Measurements from ENCODE around the gene PSME2.

DNA sequence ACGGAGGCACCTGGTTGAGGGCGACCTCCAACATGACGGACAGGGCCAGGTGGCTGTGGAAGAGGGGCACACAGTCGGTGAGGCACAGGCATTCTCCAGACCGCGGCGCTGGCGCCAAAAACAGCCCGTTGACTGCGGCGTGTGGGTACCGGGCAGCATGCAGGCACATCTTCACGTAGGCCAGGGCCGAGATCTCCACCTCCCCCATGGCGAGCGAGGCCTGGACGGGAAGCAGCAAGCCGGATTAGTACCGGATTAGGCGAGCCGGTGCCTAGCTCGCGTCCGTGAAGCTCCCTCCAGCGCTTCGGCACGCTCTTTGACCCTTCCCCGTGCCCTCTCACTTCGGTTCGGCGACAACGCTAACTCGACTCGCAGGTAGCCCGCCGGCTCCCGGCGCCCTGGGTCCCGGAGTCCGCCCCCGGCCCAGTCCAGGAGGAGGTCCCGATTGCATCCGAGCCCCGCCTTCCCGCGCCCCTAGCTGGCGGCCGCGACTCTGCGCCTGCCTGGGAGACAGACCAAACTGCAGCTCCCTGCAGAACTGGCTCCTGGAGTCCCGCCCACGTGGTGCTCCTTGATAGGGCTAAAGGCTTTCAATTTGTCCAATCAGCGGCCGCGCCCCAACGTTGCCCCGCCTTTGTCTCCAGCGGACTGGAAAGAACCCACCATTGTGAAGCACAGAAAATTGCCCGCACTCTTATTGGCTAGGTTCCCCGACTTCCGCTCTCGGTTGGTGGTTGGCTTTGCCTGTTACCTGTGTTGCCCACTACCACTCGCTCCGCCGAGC lies 5.1 kb downstream of the PSME2 start, which contains the start of gene EMC9:
- TF ChIP-seq EZH2 (IDR thresholded peaks at IDR 0.05; ENCODE audit: low read length): no peak
- peak; percentile 4 to 62 (median 25) for TF ChIP-seq CTCF (optimal IDR thresholded peaks at IDR 0.05 in 1 of 3, IDR thresholded peaks at IDR 0.05 in 1 of 3, conservative IDR thresholded peaks at IDR 0.05 in 1 of 3; ENCODE audit: extremely low read depth in 1 of 3, insufficient read depth in 2 of 3, low read length in 3 of 3)
